SKM-1 treated with dmso at 0.1 percent for 144 hours (cell line): Measurements from ENCODE around the gene OXT.

ENCODE experiments used
- DNase-seq: peaks from one replicate; lab custom pipeline; 2025; ENCODE audit not compliant: unreplicated experiment; lab: John Stamatoyannopoulos, UW

The OXT gene

GRCh38 chr20:3084283-3084985, 13.0 kb downstream of the OXT start, which contains the start of gene AVP:
Gene AVP, minus strand, starts transcription at chr20:3084724. Its CDS starts 50 bp downstream, at chr20:3084674.
- DNase-seq: no peak

GRCh38 chr20:3084986-3085360, 13.6 kb downstream of the OXT start:
- no peak for DNase-seq

GRCh38 chr20:3085571-3086072, 14.2 kb downstream of the OXT start:
- DNase-seq: no peak

GRCh38 chr20:3088031-3088430, 16.6 kb downstream of the OXT start:
- DNase-seq: no peak

- no peak for DNase-seq
Measured at GRCh38 chr20:3090565-3090964, 19.1 kb downstream of the OXT start.

GRCh38 chr20:3092611-3093379, 21.4 kb downstream of the OXT start:
- DNase-seq: no peak

- DNase-seq: peak; percentile 37
Measured at GRCh38 chr20:3093861-3094361, 22.5 kb downstream of the OXT start.

GRCh38 chr20:3094848-3095629, 23.6 kb downstream of the OXT start:
- no peak for DNase-seq

GRCh38 chr20:3100480-3100879, 29.1 kb downstream of the OXT start:
- DNase-seq: no peak

GRCh38 chr20:3101251-3101650, 29.8 kb downstream of the OXT start:
- no peak for DNase-seq

- DNase-seq: no peak
Measured at GRCh38 chr20:3101737-3102574, 30.5 kb downstream of the OXT start.

GRCh38 chr20:3102575-3103368, 31.4 kb downstream of the OXT start:
- DNase-seq: no peak

GRCh38 chr20:3103369-3104032, 32.1 kb downstream of the OXT start:
- DNase-seq: no peak

- no peak for DNase-seq
Measured at GRCh38 chr20:3105256-3106137, 34.1 kb downstream of the OXT start.

- DNase-seq: no peak
Measured at GRCh38 chr20:3106185-3106584, 34.8 kb downstream of the OXT start.

- DNase-seq: no peak
Measured at GRCh38 chr20:3106658-3107463, 35.4 kb downstream of the OXT start.

- no peak for DNase-seq
Measured at GRCh38 chr20:3107464-3108025, 36.1 kb downstream of the OXT start.
